Spleen (tissue), 11 donors: ENCODE results near the gene GUK1. TPM values are rescaled to one million over a fixed set of nuclear protein-coding genes. Genes with fewer than 3 reads are reported as not detected.
A peak's percentile ranks its signal among the peaks of the same experiment; 100 is the strongest.

ENCODE experiments used
- DNase-seq: peaks from one replicate; pipeline ENCODE4 v3.0.0-alpha.2; 2020
- H3K27ac ChIP-seq, 8 donors: fragments of 200-600 bp; sonication (generic) in 7 of 8; 1 replicate in 4 of 8; 2 replicates in 4 of 8; pipeline versions ENCODE4 v1.5.0 to v1.8.0; 2016 to 2021; ENCODE audit warnings: inconsistent platforms in 4 of 8, mild to moderate bottlenecking in 4 of 8, moderate library complexity in 1 of 8
- H3K27me3 ChIP-seq, 7 donors: fragments of 200-600 bp; sonication (generic) in 6 of 7; replicated peaks in 1 of 7; 1 replicate in 4 of 7; 2 replicates in 3 of 7; pipeline versions ENCODE4 v1.5.0 to v1.8.0; 2016 to 2021; ENCODE audit warnings: inconsistent platforms in 3 of 7, mild to moderate bottlenecking in 1 of 7
- H3K36me3 ChIP-seq, 6 donors: fragments of 200-600 bp; sonication (generic) in 5 of 6; 1 replicate in 4 of 6; 2 replicates in 2 of 6; pipeline versions ENCODE4 v1.5.0 to v1.8.0; 2016 to 2021; ENCODE audit warnings: inconsistent platforms in 2 of 6
- H3K4me1 ChIP-seq, 6 donors: fragments of 200-600 bp; sonication (generic) in 5 of 6; 1 replicate in 3 of 6; 2 replicates in 3 of 6; pipeline versions ENCODE4 v1.5.0 to v1.8.0; 2016 to 2021; ENCODE audit warnings: inconsistent platforms in 3 of 6
- H3K4me3 ChIP-seq, 8 donors: fragments of 200-600 bp; sonication (generic) in 7 of 8; 1 replicate in 4 of 8; 2 replicates in 4 of 8; pipeline versions ENCODE4 v1.5.0 to v1.8.0; 2016 to 2021; ENCODE audit warnings: inconsistent platforms in 4 of 8, mild to moderate bottlenecking in 4 of 8, moderate library complexity in 2 of 8
- H3K9me3 ChIP-seq, 8 donors: fragments of 200-600 bp; sonication (generic) in 7 of 8; 1 replicate in 4 of 8; 2 replicates in 4 of 8; pipeline versions ENCODE4 v1.5.0 to v1.8.0; 2016 to 2021; ENCODE audit warnings: inconsistent platforms in 4 of 8
- CTCF ChIP-seq, 11 experiments: fragments of 200-600 bp in 7 of 11; fragments of 450-650 bp in 4 of 11; sonication (generic) in 4 of 11; IDR thresholded peaks in 8 of 11; conservative IDR thresholded peaks in 3 of 11; 1 replicate in 7 of 11; 2 replicates in 4 of 11; pipeline versions ENCODE4 v1.4.0 to v1.8.0; 2016 to 2021; ENCODE audit warnings: antibody characterized with exemption in 11 of 11, inconsistent platforms in 4 of 11, mild to moderate bottlenecking in 1 of 11
- POLR2A ChIP-seq, 3 donors: fragments of 450-650 bp; IDR thresholded peaks; one replicate each; pipeline ENCODE4 v1.5.1; 2017; ENCODE audit warnings: antibody characterized with exemption in 3 of 3, mild to moderate bottlenecking in 1 of 3
- POLR2AphosphoS5 ChIP-seq, 3 donors: sonication (generic); formaldehyde crosslinking; IDR thresholded peaks; one replicate each; pipeline ENCODE4 v1.5.1; 2017; ENCODE audit warnings: antibody characterized with exemption in 3 of 3
- WGBS, 5 donors: extraction: QIAGEN DNeasy Blood & Tissue Kit in 3 of 5; methylation state at CpG; one replicate each; pipeline versions ENCODE4 v1.1.5 to v1.1.7; 2013 to 2018; 5-methylcytosine and 5-hydroxymethylcytosine counted together
- intact Hi-C: fragments of 100-400 bp; cut with DNase I; formaldehyde crosslinking; loops from one replicate; pipeline ENCODE4 v1.15.0; 2023; ENCODE audit warnings: low total_unique reads
- polyA plus RNA-seq, 3 donors: library from polyadenylated mRNA; stranded (reverse); fragments of 200-250 nt; gene quantifications; one replicate each; pipeline ENCODE4 v1.2.1, GENCODE V29; 2013
- total RNA-seq, 7 donors: library from RNA; depleted of rRNA in 3 of 7; stranded (reverse); fragments of >200 nt in 3 of 7; fragmentation: NEBNext Ultra II Directional in 4 of 7; extraction: Animal tissue kit (Norgen Biotek cat#: 25700) in 4 of 7; gene quantifications; one replicate each; pipeline versions ENCODE4 v1.1.0 to v1.2.1, GENCODE V29; 2016 to 2021
- donor health status: healthy with polysubstance abuse.
- donor health status: DM: no; HTN: no; CAD: no; lungs with moderate emphysema.
- donor health status: DM: no; HTN: no; CAD: no.
- donor health status: Bipolar disorder and iron deficiency.
- donor health status: healthy.
- donor health status: DM: no; HTN: no; CAD: no.
- donor health status: DM: yes; HTN: yes; CAD: no.

Gene GUK1
- total and polyA plus RNA-seq, 10 donors = 167 to 499 (median 199) TPM

DNA sequence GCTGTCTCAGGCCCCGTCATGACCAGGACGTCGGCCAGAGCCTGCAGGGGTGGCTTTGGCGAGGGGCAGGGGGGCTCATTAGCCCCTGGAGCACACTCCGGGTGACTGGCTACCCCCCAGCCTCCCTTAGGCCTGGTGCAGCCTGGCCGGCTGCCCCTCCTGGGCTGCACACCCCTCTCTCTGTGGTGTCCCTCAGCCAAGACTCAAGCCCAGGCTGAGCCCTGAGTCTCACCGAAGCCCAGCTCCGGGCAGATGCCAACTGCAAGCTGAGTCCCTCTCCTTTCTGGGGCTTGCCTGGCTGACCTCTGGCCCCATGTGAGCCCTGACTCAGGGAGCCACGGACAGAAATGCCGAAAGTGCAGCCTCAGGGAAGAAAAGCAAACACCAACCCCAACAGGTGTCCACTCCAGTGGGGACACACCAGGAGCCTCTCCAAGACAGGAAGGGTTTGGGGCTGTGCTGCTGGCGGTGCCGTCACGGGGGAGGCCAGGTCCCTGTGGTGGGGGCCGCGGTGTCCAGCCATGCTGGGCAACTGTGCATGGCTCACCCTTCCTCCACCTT, 20.2 kb downstream of the GUK1 start:
- intact Hi-C loops = no loop called here
- no peak overlapping the region for H3K27ac ChIP-seq
- peak; percentile 65 for DNase-seq
- H3K9me3 ChIP-seq = no peaks in the 10 kb centered on the region
- no peak overlapping the region for H3K4me3 ChIP-seq
- 87 to 96% (median 91%) methylated on average over 10 to 15 of the region's 15 CpGs for WGBS, 5 donors
- TF ChIP-seq CTCF (IDR thresholded peaks at IDR 0.05 in 8 of 11, conservative IDR thresholded peaks at IDR 0.05 in 3 of 11) (no peak), POLR2A (IDR thresholded peaks at IDR 0.05) (no peak), POLR2AphosphoS5 (IDR thresholded peaks at IDR 0.05) (no peak)
- no peaks in the 10 kb centered on the region for H3K36me3 ChIP-seq
- peaks cover 18 to 65% (median 47%) of the 10 kb centered on the region in 6 donors for H3K4me1 ChIP-seq
- peaks cover 0 to 36% (median 0%) of the 10 kb centered on the region in 7 donors for H3K27me3 ChIP-seq

DNA sequence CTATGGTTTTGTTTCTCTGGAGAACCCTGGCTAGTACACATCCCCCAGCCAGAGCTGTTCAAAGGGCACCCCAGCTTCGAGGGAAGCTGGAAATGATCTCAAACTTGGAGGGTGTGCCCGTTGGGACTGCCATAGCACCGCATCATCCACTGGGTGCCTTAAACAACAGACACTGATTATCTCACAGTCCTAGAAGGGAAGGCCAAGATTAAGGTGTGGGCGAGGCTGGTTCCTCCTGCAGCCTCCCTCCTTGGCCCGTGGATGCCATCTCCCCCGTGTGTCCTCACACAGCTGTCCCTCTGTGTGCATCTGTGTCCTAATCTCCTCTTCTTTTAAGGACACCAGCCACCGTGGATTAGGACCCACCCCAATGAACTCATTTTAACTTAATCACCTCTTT, 21.3 kb downstream of the GUK1 start:
- H3K27ac ChIP-seq = peak overlapping the region in 3 of 8 donors; percentile 85 to 100 (median 100)
- intact Hi-C loops = no loop called here
- 55 to 75% (median 61%) methylated on average over 6 to 7 of the region's 7 CpGs for WGBS, 5 donors

GRCh38 chr1:228161866-228162265, 21.8 kb downstream of the GUK1 start:
- peaks cover 0 to 30% (median 0%) of the 10 kb centered on the region in 7 donors for H3K27me3 ChIP-seq
- peak overlapping the region; percentile 28 to 100 (median 78) for H3K27ac ChIP-seq
- DNase-seq = no peak
- H3K4me3 ChIP-seq = no peak overlapping the region
- TF ChIP-seq POLR2A (IDR thresholded peaks at IDR 0.05) (no peak), POLR2AphosphoS5 (IDR thresholded peaks at IDR 0.05) (no peak), CTCF (IDR thresholded peaks at IDR 0.05 in 8 of 11, conservative IDR thresholded peaks at IDR 0.05 in 3 of 11) (no peak)
- H3K4me1 ChIP-seq = peaks cover 17 to 58% (median 44%) of the 10 kb centered on the region in 6 donors
- no peaks in the 10 kb centered on the region for H3K9me3 ChIP-seq
- WGBS, 5 donors = 81 to 95% (median 85%) methylated on average over 4 to 9 of the region's 9 CpGs
- H3K36me3 ChIP-seq = no peaks in the 10 kb centered on the region
- intact Hi-C loops = no loop called here

More for the DNA sequence above, 21.3 kb downstream of the GUK1 start:
- TF ChIP-seq POLR2AphosphoS5 (IDR thresholded peaks at IDR 0.05) (no peak), POLR2A (IDR thresholded peaks at IDR 0.05) (no peak), CTCF (IDR thresholded peaks at IDR 0.05 in 8 of 11, conservative IDR thresholded peaks at IDR 0.05 in 3 of 11) (no peak)
- Histone ChIP-seq H3K36me3 (no peaks in the 10 kb centered on the region), H3K9me3 (no peaks in the 10 kb centered on the region), H3K4me1 (peaks cover 17 to 58% (median 44%) of the 10 kb centered on the region in 6 donors), H3K27me3 (peaks cover 0 to 35% (median 0%) of the 10 kb centered on the region in 7 donors), H3K4me3 (no peak overlapping the region)
- DNase-seq = peak; percentile 32

DNA sequence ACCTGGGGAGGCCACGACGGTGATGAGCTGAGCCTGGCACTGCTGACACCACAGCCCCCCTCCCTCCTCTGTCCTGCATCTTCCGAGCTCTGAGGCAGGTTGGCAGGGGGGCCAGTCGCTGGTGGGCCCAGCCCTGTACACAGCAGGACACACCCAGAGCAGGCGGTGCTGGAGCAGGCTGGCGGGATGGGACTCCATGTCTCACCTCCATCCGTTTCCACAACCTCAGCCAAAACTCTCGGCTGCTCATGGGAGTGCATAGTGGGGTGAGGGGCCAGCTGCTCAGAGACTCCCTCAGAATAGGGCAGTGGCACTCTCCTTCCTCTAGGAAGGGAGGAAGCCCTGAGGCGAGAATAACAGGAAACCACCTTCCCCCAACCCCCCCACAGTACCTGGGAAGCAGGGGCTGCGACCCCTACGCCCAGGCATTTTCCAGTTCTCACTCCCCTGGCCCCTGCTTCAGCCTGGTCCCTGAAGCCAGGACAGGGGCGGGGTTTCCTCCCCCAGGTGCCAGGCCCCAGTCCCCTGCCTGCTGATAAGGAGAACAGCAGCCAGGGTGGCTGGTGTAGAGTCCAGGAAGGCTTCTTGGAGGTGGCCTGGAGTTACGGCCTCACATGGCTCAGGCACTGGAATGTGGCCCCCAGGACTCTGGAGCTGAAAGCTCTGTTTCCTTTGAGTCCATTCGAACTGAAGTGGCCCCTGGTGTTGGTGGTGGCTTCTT, 22.4 kb downstream of the GUK1 start:
- Histone ChIP-seq H3K4me1 (peaks cover 19 to 56% (median 42%) of the 10 kb centered on the region in 6 donors), H3K4me3 (no peak overlapping the region), H3K27me3 (peaks cover 0 to 24% (median 0%) of the 10 kb centered on the region in 7 donors), H3K9me3 (no peaks in the 10 kb centered on the region), H3K27ac (peak overlapping the region; percentile 28 to 100 (median 78)), H3K36me3 (no peaks in the 10 kb centered on the region)
- 19 to 35% (median 28%) methylated on average over 8 to 14 of the region's 14 CpGs for WGBS, 5 donors
- intact Hi-C loops = no loop called here
- DNase-seq = peak; percentile 82
- TF ChIP-seq POLR2AphosphoS5 (IDR thresholded peaks at IDR 0.05) (peak in 2 of 3 donors; percentile 44 to 58), CTCF (IDR thresholded peaks at IDR 0.05 in 8 of 11, conservative IDR thresholded peaks at IDR 0.05 in 3 of 11) (peak in 1 of 11 experiments; percentile 5), POLR2A (IDR thresholded peaks at IDR 0.05) (no peak)
